Iris pigment epithelial cell (primary cell): Measurements from ENCODE around the gene PPP3CA.
"Not testable (repeated sequence)": the region's sequence is repeated elsewhere in the genome, so short reads cannot be mapped to it uniquely, and the experiment has no call there.

Experiments
- DNase-seq: peaks from one replicate; pipeline ENCODE4 v3.0.0-alpha.2; 2011; ENCODE audit warnings: low read depth

Gene PPP3CA

DNA sequence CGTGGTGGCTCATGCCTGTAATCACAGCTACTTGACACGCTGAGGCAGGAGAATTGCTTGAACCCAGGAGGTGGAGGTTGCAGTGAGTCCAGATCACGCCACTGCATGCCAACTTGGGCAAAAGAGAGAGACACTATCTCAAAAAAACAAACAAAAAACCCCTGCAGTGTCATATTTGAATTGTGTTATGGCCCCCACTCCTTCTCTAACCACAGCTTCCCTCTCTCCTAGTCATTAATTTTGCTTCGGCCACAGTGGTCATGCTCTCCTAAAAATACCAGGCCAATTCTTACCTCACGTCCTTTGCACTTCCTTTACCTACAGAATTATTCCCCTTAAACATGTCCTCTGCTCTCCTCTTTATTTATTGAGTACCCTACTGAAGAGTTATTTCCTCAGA lies 206.1 kb downstream of the PPP3CA start:
- DNase-seq: no peak

DNA sequence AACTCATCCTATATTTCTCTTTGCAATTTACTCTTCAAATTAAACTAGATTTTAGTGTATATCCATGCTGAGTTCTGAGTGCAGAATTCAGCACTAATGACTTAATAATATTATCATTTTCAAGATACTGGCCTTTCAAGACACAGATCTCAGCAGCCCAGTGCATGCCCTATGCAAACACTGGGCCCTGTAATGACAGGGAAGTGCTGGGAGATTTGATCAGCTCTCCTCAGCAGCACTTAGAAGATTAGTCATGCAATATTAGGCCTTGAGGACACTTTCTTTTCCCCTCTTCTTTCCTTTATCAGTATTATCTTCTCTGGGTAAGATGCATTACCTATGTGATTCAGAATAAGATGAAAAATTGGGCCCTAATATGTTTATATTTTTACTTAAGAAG lies 207.1 kb downstream of the PPP3CA start:
- DNase-seq: no peak

DNA sequence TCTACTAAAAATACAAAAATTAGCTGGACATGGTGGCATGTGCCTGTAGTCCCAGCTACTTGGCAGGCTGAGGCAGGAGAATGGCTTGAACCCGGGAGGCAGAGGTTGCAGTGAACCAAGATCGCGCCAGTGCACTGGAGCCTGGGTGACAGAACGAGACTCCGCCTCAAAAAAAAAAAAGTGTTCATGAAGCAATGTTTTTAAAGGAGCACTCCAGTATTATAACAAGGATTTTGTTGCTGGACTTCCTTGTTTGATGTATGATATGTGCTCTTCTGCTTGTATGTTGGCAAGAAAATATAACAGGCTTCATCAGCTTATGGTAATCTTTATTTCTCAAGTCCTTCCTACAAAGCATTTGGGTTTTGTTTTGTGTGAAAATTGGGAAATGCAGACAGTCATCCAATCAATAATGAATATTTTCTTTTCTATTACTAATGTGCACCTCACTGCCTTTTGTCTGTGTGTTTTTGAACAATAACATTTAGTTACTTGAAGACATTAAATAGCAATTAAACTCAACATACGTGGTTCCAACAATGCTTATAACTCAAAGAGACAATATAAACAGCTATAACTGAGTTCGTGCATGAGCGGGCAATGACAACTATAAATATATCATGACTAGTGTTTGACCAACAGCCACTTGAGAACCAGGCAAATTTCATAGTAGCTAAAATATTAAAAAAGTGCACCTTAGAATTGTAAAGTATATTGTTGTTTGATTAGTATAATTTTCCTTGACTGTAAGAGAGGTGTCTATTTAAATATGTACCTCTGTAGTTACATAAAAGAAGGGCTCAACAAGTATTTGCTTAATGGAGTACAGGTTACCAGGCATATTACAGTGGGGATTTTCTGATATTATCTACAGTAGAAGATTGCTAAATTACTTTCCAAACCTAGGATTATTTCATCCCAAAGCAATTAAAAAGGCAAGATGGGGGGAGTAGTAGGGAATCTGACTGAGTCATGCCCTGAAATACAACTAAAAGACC lies 210.7 kb downstream of the PPP3CA start:
- DNase-seq: no peak

DNA sequence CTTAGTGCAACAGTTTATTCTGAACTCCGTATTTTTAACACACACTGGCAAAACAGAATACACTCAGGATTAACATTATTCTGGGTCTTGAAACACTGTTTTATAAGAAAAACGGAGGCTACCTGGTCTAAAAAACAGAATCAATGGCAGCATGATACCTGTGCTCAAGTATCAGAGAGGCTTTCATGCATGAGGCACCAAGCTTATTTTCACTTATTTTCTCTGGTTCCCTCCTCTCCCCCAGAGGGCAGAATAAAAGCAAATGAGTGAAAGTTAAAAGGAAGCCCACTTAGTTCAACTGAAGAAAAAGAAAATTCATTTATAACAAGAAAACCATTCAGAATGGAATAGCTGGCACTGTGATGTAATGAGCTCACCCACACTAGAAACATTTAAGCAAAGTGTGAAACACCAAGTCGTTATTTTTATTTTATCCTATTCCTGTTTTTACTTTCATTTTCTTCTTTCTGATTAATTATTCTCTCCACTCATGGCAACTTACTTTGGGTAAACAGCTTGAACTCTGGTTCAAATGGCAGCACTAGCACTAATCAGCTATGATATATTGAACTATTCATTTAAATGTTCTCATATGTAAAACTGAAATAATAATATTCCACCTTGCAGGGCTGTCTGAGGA lies 211.8 kb downstream of the PPP3CA start:
- no peak for DNase-seq

DNA sequence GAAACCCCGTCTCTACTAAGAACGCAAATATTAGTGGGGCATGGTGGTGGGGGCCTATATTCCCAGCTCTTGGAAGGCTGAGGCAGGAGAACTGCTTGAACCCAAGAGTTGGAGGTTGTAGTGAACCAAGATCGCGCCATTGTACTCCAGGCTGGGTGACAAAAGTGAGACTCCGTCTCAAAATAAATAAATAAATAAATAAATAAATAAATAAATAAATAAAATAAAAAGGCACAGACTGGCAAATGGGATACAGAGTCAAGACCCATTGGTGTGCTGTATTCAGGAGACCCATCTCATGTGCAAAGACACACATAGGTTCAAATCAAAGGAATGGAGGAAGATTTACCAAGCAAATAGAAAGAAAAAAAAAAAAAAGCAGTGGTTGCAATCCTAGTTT lies 216.3 kb downstream of the PPP3CA start:
- DNase-seq: not testable (repeated sequence)

DNA sequence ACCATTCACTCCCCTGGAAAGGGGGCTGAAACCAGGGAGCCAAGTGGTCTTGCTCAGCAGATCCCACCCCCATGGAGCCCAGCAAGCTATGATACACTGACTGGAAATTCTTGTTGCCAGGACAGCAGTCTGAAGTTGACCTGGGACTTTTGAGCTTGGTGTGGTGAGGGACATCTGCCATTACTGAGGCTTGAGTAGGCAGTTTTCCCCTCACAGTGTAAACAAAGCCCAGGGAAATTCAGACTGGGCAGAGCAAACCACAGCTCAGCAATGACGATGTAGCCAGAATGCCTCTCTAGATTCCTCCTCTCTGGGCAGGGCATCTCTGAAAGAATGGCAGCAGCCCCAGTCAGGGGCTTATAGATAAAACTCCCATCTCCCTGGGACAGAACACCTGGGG lies 218.4 kb downstream of the PPP3CA start:
- DNase-seq: not testable (repeated sequence)

DNA sequence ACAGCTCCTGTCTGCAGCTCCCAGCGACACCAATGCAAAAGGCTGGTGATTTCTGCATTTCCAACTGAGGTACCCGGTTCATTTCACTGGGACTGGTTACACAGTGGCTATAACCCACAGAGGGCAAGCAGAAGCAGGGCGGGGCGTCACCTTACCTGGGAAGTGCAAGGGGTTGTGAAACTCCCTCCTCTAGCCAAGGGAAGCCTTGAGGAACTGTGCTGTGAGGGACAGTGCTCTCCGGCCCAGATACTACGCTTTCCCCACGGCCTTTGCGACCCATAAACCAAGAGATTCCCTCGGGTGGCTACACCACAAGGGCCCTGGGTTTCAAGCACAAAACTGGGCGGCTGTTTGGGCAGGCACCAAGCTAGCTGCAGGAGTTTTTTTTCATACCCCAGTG lies 218.9 kb downstream of the PPP3CA start:
- DNase-seq: no peak

DNA sequence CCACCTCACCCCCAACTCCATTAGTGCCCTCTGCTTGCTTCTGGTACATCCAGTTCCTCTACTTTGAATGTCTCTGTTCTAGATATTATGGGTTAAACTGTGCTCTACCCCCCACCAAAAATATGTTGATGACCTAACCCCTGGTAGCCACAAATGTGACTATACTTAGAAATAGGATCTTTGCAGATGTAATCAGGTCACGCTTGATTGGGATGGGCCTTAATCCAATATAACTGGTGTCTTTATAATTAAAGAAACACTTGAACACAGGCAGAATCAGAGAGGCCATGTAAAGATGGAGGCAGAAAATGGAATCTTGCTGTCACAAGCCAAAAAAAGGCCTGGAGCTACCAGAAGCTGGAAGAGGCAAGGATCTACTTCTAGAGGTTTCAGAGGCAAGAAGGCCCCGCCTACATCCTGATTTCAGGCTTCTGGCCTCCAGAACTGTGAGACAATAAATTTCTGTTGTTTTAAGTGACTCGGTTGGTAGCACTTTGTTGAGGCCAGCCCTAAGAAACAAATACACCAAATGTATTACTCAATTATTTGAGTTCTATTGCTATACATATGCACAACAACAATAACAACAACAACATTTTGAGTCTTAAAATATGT lies 220.0 kb downstream of the PPP3CA start:
- DNase-seq: no peak

DNA sequence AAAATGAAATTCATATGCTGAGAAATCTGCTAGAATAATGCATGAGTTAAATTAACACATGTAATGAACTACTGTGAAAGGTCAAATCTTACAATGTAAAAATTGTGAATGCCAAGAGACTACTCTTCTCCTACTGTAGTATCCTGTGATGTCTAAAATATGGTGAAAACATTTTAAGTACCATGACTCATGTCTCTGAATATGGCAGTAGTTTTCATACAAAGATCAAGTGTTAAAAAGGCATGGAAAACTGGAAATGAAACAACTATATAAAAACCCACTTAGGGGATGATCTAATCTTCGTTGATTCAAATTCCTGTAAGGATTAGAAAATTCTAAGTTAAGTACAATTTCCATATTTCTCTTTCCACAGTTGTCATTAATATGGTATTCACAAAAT lies 221.3 kb downstream of the PPP3CA start:
- peak; percentile 43 for DNase-seq

DNA sequence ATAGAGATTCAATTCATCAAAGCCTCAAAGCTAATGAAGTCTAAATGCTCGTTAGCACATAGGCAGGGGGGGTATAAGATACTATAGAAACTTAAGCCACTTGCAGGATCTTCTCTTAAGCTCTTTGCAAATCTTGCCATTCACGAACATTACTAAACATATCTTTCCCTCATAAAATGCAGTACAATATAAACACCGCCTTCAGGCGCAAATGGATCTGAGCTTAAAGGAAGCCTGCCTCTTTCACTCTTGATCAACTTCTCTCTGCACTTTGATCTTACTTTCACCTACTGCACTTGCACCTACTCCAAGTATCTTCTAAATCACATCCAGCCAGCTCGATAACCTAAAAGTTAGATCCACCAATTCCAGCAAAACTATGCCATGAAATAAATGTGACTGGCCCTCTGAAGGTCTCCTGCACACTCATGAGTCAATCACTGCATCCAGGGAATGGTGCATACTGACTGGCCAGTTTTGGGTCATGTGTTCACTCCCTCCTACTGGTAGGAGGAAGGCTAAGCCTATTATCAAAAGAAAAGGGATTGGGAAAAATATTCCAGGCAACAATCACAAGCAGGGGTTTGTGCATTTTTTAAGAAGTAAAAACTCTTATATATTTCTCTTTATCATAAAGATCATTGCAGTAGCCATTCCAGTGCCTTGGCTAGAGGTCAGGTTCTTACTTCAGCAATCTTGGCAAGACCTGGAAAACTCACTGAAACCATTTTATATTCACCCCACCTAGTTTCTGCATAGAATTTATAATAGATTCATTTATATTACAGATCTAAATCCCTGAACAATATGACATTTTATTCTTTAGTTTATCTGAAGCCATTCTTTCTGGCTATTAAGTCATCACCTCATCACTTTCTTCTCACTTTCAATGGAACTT lies 222.0 kb downstream of the PPP3CA start:
- no peak for DNase-seq

DNA sequence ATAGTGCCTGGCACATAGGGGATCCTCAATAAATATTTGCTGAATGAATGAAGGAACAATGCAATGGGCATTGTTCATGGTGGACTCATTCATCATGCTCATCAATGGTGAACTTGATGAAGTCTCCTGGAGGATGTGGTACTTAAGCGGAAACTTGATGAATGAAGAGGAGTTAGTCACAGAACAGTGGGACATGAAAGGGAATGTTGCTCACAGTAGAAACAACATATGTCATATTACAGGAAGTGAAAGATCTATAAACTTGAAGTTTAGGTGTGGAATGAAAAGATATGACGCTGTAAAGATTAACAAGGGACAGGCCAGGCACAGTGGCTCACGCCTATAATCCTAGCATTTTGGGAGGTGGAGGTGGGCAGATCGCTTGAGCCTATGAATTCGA lies 224.1 kb downstream of the PPP3CA start:
- no peak for DNase-seq

DNA sequence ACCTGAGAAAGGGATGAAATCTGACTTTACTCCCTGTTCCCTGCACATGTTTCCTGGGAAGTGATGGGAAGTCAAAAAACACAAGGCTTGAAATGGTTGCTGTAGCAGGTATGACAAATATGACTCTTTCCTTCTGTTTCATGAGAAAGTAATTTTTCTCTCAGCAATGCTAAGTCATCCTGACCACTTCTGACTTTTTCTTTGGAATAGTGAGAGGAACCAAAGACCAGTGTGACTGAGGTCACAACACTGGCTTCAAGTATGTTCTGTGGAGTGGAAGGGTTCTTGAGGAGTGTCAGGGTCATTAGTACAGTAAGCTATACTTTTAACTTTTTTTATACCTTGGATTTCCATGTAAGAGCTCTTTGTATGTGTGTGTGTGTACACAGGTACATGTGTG lies 225.3 kb downstream of the PPP3CA start:
- DNase-seq: no peak

DNA sequence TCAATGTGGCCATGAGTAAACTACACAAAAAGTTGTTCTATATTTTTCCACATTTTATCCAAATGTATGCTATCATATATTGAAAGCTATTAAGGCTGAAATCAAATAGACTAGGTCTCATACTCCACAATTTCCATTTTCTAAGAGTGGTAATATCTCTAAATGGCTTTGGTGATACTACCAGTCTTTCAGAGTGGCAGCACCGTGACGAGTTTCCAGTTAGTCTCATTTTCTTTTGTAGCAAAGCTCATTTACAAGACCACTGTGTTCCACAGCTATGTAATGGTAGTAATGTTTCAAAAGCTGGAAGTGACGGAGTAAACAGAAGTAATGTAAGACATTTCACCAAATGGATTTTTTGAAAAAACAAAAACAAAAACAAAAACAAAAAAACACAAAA lies 228.2 kb downstream of the PPP3CA start:
- no peak for DNase-seq

DNA sequence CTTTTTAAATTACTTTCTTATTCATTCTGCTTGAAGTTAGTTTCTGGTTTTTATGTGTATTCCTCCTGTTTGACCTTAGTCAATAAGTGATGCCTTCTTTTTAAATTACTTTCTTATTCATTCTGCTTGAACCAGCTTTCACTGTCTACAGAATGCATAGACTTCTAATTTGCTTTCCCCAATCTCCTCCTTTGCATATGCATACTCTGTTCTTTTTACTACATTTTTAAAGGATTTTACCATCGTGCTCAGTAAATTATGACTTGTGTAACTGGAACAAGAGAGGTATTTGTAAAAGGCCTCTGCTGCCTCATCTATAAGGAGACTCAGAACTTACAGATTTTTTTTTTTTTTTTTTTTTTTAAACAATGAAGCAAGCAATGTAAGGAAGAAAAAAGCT lies 228.7 kb downstream of the PPP3CA start:
- DNase-seq: no peak

DNA sequence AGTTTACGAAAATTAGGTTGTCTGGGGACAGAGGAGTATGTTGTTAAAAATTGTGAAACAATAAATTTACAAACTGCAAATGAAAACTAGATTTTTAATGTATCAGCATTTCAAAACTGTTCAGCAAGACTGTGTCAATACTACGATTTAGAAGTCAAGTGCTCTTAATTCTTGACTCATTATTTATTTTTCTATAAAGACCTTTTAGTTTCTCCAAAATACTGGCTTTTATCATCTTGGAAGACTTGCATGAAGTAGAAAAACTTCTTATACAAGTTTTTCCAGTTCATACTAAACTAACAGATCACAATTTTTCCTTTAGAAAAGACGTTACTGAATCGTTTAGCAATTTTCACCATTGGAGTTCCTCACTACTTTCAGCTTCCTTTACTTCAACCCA lies 231.4 kb downstream of the PPP3CA start:
- no peak for DNase-seq

DNA sequence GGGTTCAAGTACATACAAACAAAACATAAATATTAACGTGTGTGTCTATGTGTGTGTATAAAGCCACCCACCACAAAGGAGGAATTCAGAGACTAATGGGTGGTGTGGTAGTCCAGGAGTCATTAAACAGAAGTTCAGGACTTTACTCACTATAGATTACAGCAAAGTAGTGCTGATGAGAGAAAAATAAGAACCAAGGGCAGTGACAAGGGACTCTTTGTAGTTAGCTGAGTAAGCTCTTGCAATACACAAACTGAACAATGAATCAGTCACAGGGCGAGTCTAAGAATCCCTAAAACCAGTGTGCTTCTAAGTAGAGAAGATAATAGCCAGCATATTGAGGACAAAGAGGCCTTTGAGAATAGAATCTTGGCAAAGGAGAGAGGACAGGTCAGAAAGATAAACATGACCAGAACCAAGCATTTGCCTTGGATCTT lies 232.4 kb downstream of the PPP3CA start:
- peak; percentile 47 for DNase-seq

DNA sequence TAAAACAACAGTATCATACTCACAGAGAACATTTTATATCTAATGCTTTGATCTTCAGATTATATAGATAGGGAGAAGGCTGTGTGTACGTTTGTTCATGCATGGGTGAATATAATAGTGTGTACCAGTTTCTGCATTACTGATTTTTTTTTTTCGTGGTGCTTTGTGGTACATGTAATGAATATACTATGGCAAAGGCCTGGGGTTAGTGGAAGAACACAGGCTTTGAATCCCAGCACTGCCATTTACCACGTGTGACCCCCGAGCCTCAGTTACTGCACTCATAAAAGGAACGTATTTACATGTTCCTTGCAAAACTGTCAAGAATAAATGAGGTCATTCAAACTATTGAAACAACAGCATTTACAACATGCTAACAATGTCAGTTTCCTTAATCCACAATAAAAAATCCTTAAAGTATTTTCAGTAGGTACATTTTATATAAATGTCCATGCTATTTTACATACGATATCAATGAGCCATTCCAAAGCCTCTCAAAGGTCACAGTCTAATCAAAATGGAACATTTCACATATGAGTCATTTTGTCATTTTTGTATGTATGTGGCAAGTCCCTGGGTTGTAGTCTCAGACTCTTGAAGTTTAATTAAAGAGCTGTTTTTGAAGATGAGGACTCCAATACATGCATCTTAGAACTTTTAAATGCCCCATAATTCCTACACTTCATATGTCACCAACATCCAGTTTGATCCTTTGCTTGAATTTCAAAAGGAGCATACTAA lies 242.8 kb downstream of the PPP3CA start:
- no peak for DNase-seq

DNA sequence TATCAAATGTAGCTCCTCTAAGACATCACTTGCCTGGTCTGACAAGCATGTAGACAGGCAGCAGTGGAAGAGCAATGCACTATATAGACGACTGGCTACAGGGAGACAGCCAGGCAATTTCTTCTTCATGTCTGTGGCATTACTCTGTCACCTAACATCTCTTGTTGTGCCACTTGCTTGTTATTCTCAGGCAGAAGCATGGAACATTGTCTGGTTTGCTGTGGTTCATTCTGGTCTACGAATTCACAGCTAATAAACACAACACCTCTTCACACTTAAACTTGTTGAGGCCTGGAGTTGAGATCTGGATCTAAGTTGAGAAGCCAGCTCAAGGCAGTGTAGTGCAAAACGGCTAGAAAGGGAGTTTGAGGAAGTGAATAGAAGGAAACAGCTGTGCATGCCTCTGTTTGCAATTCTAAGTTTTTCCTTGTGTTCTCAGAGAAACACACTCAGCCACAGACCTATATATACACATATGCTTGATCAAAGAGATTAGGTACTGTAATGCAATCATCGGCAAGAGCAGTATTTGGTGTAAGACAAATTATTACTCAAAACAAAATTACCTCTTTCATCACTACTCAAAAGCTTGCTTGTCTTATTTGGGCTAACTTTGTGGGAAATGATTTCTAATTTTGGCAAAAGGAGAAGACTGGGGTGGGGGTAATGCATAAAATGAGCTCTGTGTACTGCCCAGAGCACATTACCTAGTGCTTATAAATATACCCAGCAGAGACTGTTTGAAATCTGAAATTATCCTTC lies 243.8 kb downstream of the PPP3CA start:
- no peak for DNase-seq

DNA sequence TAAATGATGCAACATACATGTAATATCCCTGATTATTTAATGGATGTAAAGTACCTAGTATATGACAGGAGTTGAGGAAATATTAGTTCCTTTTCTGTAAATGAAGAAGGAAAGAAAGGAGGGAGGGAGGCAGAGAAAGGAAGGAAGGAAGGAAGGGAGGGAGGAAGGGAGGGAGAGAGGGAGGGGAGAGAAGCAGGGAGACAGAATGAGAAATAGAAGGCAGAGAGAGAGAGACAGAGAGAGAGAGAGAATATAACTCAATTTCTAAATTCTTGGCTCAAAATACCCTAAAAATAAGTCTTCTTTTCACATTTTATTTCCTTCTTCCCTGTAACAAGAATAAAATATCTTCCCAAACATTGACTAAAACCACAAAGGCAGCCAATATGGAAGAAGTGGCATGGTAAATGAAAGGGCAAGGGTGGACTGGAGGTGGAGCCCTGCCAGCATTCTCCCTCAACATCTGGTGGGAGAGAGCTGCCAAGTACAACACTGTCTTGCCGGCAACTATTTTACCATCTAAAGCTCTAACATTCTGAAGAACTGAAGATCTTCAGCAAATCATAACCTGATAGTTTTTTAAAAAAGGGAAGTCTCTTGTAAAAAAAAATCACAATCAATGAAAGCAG lies 245.1 kb downstream of the PPP3CA start:
- peak; percentile 74 for DNase-seq

DNA sequence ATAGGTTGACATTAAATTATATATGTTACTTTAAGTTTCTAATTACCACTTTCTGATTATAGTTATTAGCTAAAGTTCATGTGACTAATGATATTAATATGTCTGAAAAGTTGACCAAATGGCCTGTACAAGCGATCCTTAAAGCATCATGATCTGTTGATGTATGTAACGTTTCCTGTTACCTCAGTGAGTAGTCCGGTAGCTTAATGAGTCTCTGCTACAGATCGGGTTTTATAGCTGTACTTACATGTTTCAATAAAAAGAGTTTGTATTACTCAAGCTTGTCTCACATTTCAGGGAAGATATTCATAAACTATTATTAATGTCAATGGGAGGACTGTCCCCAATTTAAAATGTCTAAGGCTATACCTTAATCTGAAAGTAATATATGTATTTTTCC lies 246.3 kb downstream of the PPP3CA start:
- no peak for DNase-seq
